HG02678 (cell line): ENCODE results near the gene SP9.

Experiments
- ATAC-seq: cut with Tn5 transposase; IDR thresholded peaks from one replicate; pipeline ENCODE4 v1.9.1; 2021; ENCODE audit warnings: mild to moderate bottlenecking, moderate library complexity; ENCODE audit not compliant: unreplicated experiment

SP9 gene

GRCh38 chr2:174333372-174334277 is 1.1 kb upstream of the SP9 start:
- no peak for ATAC-seq

GRCh38 chr2:174334278-174334715 is 457 bp upstream of the SP9 start:
- ATAC-seq, result no peak

GRCh38 chr2:174335254-174335987 is 667 bp downstream of the SP9 start:
- no peak for ATAC-seq

GRCh38 chr2:174335988-174336500 is 1.3 kb downstream of the SP9 start:
- ATAC-seq, result no peak

GRCh38 chr2:174336501-174337336 is 2.0 kb downstream of the SP9 start:
- ATAC-seq, result peak; percentile 43

- peak; percentile 18 for ATAC-seq
Observed at GRCh38 chr2:174337337-174338146, 2.8 kb downstream of the SP9 start.

GRCh38 chr2:174338147-174338605 is 3.4 kb downstream of the SP9 start:
- no peak for ATAC-seq

GRCh38 chr2:174338671-174339560 is 4.2 kb downstream of the SP9 start:
- ATAC-seq, result no peak

GRCh38 chr2:174339561-174340399 is 5.0 kb downstream of the SP9 start:
- no peak for ATAC-seq

- ATAC-seq, result no peak
Observed at GRCh38 chr2:174340400-174341292, 5.9 kb downstream of the SP9 start.

GRCh38 chr2:174341293-174341994 is 6.7 kb downstream of the SP9 start:
- peak; percentile 60 for ATAC-seq

- no peak for ATAC-seq
Observed at GRCh38 chr2:174341995-174342685, 7.4 kb downstream of the SP9 start.

- no peak for ATAC-seq
Observed at GRCh38 chr2:174342686-174343342, 8.1 kb downstream of the SP9 start.

- ATAC-seq, result no peak
Observed at GRCh38 chr2:174343343-174343622, 8.5 kb downstream of the SP9 start.

GRCh38 chr2:174343623-174344455 is 9.1 kb downstream of the SP9 start:
- ATAC-seq, result no peak
